Measurements from ENCODE around the gene CLSTN2. TPM values are rescaled to one million over a fixed set of nuclear protein-coding genes. Genes with fewer than 3 reads are reported as not detected.

The CLSTN2 gene
- total and polyA plus RNA-seq, 2 of the 4 experiments (the other 2 are of a cell fraction): under 0.01 to 0.07 TPM

DNA sequence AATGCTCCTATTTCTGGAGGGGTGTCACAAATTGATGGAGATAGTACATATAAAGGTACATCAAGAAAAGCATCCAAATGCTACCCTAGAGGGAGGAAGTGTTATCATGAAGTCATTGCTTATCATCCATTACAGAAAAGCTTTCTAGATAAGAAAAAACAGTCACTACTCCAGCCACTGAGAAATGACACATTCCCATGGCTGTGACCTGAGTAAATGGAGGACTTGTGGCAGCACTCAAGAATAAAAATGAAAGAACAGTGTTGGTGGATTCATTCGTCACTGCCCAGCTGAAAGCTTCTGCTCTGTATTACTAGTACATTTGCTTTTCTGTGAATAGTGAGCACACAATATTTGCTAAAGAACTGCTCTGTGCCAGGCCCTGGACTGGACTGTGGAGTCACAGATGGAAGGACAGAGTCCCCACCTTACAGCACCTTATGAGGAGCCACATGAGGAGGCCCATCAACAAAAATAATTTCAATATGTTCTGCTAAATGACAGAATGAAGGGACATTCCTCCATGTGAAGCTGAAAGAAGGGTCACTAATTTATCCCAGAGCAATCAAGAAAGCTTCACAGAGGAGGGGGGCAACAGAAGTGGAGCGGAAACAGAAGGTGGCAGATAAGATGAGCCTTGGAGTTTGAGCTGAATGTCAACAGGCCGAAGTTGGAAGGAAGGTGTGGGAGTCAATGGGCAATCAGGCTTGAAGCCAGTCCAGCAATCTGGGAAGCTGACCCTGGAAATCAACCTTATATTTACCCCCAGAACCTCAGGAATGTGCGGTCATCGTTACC is 399.3 kb downstream of the CLSTN2 start:
- in situ Hi-C loops (cut with MboI; ENCODE audit: low sequenced_read_pairs): no loop called here
- POLR2A ChIA-PET (ENCODE audit: unreplicated experiment): no interaction called here

More for the DNA sequence above, 399.3 kb downstream of the CLSTN2 start:
- ATAC-seq (ENCODE audit: low read depth): no peak
- dilution Hi-C loops (cut with HindIII; ENCODE audit: low sequenced_read_pairs, unreplicated experiment): no loop called here
- Histone ChIP-seq H2BK5ac (ENCODE audit: low read depth, low read length, poor library complexity, severe bottlenecking) (no peak overlapping the region), H3K4me2 (ENCODE audit: low read depth, low read length) (no peak overlapping the region), H3K4me1 (ENCODE audit: control insufficient read depth, insufficient read depth, low read length) (no peaks in the 10 kb centered on the region), H2BK20ac (ENCODE audit: low read depth, low read length) (no peak overlapping the region), H3K4me3 (ENCODE audit: insufficient read depth, low read depth, low read length) (no peak overlapping the region), H4K91ac (ENCODE audit: insufficient read depth, low read depth, low read length) (no peak overlapping the region), H3K14ac (replicated peaks; ENCODE audit: low read depth, low read length) (no peak overlapping the region), H2AFZ (replicated peaks; ENCODE audit: low read length, poor library complexity) (no peak overlapping the region), H3K4ac (ENCODE audit: low read depth, low read length) (no peak overlapping the region), H3K56ac (ENCODE audit: extremely low read depth, insufficient read depth, low read length) (no peak overlapping the region), H3K9ac (ENCODE audit: low read depth, low read length) (no peak overlapping the region), H3K79me1 (ENCODE audit: low read depth in 1 of 2, low read length in 2 of 2) (no peaks in the 10 kb centered on the region), H3K9me3 (ENCODE audit: control insufficient read depth, insufficient read depth, low read length) (no peaks in the 10 kb centered on the region), H3K9me1 (ENCODE audit: insufficient read depth, low read length) (no peaks in the 10 kb centered on the region), H2BK15ac (ENCODE audit: low read depth, low read length) (no peak overlapping the region), H4K8ac (ENCODE audit: low read depth in 2 of 2, low read length in 2 of 2) (no peak overlapping the region), H2AK5ac (ENCODE audit: low read depth, low read length) (no peak overlapping the region), H3K18ac (ENCODE audit: low read depth, low read length) (no peak overlapping the region), H3K23ac (ENCODE audit: low read depth, low read length) (no peak overlapping the region), H4K20me1 (ENCODE audit: insufficient read depth, low read length) (no peaks in the 10 kb centered on the region), H2BK120ac (ENCODE audit: low read depth, low read length) (no peak overlapping the region), H3K36me3 (ENCODE audit: control insufficient read depth, insufficient read depth, low read length) (no peaks in the 10 kb centered on the region), H3K27me3 (ENCODE audit: control insufficient read depth, insufficient read depth, low read length) (no peaks in the 10 kb centered on the region), H3K27ac (ENCODE audit: insufficient read depth, low read length) (no peak overlapping the region), H2AK9ac (replicated peaks; ENCODE audit: low read depth, low read length, poor library complexity) (no peak overlapping the region), H4K5ac (ENCODE audit: low read depth, low read length) (no peak overlapping the region)
- intact Hi-C loops (cut with micrococcal nuclease): no loop called here
- no CpG with 5 or more reads among the region's 5 CpGs for WGBS, 2 experiments (ENCODE audit: extremely low coverage in 2 of 2, insufficient read length in 1 of 2)
- BruUV-seq (replicated peaks): no TSS peak
- CTCF ChIA-PET: no interaction called here
- no peak for DNase-seq
- no peak for TF ChIP-seq RAD21 (IDR thresholded peaks at IDR 0.05; ENCODE audit: low read length)
- TF ChIP-seq CEBPB (IDR thresholded peaks at IDR 0.05; ENCODE audit: low read depth, low read length): no peak
- no peak for TF ChIP-seq SMC3 (IDR thresholded peaks at IDR 0.05; ENCODE audit: low read depth, low read length)
- TF ChIP-seq RCOR1 (IDR thresholded peaks at IDR 0.05; ENCODE audit: insufficient replicate concordance, low read length): no peak
- TF ChIP-seq POLR2A (IDR thresholded peaks at IDR 0.05; ENCODE audit: low read depth, low read length): no peak
- TF ChIP-seq, protein P1, sequence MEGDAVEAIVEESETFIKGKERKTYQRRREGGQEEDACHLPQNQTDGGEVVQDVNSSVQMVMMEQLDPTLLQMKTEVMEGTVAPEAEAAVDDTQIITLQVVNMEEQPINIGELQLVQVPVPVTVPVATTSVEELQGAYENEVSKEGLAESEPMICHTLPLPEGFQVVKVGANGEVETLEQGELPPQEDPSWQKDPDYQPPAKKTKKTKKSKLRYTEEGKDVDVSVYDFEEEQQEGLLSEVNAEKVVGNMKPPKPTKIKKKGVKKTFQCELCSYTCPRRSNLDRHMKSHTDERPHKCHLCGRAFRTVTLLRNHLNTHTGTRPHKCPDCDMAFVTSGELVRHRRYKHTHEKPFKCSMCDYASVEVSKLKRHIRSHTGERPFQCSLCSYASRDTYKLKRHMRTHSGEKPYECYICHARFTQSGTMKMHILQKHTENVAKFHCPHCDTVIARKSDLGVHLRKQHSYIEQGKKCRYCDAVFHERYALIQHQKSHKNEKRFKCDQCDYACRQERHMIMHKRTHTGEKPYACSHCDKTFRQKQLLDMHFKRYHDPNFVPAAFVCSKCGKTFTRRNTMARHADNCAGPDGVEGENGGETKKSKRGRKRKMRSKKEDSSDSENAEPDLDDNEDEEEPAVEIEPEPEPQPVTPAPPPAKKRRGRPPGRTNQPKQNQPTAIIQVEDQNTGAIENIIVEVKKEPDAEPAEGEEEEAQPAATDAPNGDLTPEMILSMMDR (conservative IDR thresholded peaks at IDR 0.05; ENCODE audit: low read depth, low read length): no peak
- no peak for TF ChIP-seq FOS (IDR thresholded peaks at IDR 0.05; ENCODE audit: low read depth, low read length)
- TF ChIP-seq NFE2L2 (IDR thresholded peaks at IDR 0.05; ENCODE audit: low read depth, low read length): no peak
- TF ChIP-seq MAFK (IDR thresholded peaks at IDR 0.05; ENCODE audit: low read depth, low read length): no peak
- TF ChIP-seq RFX5 (IDR thresholded peaks at IDR 0.05; ENCODE audit: low read depth, low read length): no peak
- TF ChIP-seq, protein P2, sequence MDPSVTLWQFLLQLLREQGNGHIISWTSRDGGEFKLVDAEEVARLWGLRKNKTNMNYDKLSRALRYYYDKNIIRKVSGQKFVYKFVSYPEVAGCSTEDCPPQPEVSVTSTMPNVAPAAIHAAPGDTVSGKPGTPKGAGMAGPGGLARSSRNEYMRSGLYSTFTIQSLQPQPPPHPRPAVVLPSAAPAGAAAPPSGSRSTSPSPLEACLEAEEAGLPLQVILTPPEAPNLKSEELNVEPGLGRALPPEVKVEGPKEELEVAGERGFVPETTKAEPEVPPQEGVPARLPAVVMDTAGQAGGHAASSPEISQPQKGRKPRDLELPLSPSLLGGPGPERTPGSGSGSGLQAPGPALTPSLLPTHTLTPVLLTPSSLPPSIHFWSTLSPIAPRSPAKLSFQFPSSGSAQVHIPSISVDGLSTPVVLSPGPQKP (IDR thresholded peaks at IDR 0.05; ENCODE audit: borderline replicate concordance, low read depth, low read length): no peak
- no peak for TF ChIP-seq MAZ (IDR thresholded peaks at IDR 0.05; ENCODE audit: borderline replicate concordance, low read depth, low read length)
- TF ChIP-seq, protein P3, sequence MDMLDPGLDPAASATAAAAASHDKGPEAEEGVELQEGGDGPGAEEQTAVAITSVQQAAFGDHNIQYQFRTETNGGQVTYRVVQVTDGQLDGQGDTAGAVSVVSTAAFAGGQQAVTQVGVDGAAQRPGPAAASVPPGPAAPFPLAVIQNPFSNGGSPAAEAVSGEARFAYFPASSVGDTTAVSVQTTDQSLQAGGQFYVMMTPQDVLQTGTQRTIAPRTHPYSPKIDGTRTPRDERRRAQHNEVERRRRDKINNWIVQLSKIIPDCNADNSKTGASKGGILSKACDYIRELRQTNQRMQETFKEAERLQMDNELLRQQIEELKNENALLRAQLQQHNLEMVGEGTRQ (IDR thresholded peaks at IDR 0.05; ENCODE audit: low read depth, low read length): no peak
- TF ChIP-seq BHLHE40 (IDR thresholded peaks at IDR 0.05; ENCODE audit: low read depth, low read length): no peak
- no peak for TF ChIP-seq MXI1 (IDR thresholded peaks at IDR 0.05; ENCODE audit: borderline replicate concordance, low read depth, low read length)
- no peak for TF ChIP-seq CHD1 (IDR thresholded peaks at IDR 0.05; ENCODE audit: low read depth, low read length)

All from IMR-90 (cell line).